Measurements from ENCODE around the gene WASF1.

The WASF1 gene

DNA sequence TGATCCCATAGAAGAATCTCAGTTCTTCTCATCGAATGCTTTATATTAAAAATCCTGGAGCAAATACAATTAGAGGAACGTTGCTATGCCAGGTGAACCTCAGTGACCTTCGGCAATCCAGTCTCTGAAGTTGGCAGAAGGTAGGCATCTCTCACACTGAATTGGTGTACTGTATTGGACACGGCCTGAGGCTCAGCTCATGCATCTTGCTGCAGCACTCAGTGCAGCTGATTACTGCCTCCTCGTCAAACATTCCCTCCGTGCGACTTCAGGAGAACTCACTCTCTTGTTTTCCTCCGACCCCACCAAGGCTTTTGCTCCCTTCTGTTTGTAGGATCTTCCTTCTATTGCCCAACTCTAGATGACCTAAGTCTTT lies 110.9 kb downstream of the WASF1 start:
- DNase-seq (ENCODE audit: low read depth): no peak
- TF ChIP-seq, protein P1, sequence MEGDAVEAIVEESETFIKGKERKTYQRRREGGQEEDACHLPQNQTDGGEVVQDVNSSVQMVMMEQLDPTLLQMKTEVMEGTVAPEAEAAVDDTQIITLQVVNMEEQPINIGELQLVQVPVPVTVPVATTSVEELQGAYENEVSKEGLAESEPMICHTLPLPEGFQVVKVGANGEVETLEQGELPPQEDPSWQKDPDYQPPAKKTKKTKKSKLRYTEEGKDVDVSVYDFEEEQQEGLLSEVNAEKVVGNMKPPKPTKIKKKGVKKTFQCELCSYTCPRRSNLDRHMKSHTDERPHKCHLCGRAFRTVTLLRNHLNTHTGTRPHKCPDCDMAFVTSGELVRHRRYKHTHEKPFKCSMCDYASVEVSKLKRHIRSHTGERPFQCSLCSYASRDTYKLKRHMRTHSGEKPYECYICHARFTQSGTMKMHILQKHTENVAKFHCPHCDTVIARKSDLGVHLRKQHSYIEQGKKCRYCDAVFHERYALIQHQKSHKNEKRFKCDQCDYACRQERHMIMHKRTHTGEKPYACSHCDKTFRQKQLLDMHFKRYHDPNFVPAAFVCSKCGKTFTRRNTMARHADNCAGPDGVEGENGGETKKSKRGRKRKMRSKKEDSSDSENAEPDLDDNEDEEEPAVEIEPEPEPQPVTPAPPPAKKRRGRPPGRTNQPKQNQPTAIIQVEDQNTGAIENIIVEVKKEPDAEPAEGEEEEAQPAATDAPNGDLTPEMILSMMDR (IDR thresholded peaks at IDR 0.05; ENCODE audit: low read depth, low read length, missing control alignments): no peak

DNA sequence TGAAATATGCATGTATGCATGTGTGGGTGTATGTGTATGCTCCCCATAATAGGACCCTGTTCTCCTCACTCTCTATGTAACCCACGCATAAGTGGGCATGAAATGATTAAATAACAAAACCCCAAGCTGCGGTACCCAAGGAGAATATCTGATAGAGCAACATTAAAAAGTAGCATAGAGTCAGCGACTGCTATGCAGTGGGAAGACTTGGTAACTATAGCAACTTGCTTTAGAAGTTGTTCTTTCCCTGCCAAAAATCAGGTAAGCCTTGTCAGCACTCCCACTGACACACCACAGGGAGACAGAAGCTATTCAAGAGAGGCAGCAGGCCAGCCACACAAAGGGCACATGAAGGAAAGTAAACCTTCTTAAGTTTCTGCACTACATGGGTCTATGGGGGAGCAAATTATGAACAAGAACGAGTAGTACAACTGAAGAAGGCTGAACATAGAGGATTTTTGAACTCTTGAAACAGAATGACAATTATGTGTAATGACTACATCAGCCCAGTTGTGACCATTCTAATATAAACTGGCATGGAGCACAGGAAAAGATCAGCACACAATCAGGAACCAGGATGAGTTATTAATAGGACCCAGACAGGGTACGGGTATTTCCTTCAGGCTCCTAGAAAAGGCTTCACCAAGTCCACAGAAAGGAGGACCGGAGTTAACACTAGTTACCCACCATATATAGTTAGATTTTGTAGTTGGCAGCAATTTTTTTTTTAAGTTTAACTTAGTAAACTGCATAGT lies 111.5 kb downstream of the WASF1 start:
- DNase-seq (ENCODE audit: low read depth): no peak
- TF ChIP-seq, protein P1 (IDR thresholded peaks at IDR 0.05; ENCODE audit: low read depth, low read length, missing control alignments): no peak
- no peak overlapping the region for H3K4me3 ChIP-seq (ENCODE audit: low read depth, low read length)

More for the DNA sequence above, 110.9 kb downstream of the WASF1 start:
- H3K4me3 ChIP-seq (ENCODE audit: low read depth, low read length): no peak overlapping the region

DNA sequence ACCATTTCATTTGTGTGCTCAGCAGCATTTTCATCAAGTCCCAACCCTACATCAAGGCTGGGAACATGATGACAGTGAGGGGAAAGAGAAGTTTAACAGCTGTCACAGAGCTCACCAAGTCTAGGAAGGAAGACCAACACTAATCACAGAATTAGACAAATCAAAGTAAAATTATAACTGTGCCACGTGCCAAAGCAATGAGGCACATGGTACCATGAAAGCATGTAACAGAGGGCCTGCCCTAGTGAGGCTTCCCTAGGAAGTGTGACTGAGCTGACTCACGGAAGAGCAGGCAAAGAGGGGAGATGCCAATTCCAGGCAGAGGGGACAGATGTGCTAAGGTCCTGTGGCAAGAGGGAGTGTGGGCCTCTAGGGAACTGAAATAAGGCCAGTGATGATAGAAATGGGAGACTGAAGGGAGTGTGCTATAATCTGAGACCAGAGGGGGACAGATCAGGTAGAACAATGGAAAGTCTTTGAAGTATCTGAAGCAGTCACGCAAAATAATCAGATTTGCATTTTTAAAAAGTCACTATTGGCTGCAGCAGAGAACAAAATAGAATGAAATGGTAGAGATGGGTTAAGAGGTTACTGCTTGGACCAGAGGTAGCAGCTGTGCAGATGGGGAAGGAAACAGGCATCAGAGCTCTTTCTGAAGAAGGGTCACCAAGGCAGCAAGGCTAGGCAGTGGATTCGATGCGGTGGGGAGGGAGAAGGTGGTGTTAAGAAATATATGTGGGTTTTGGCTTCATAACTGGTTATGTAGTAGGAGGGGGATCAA lies 114.5 kb downstream of the WASF1 start:
- H3K4me3 ChIP-seq (ENCODE audit: low read depth, low read length): no peak overlapping the region
- TF ChIP-seq, protein P1 (IDR thresholded peaks at IDR 0.05; ENCODE audit: low read depth, low read length, missing control alignments): no peak
- DNase-seq (ENCODE audit: low read depth): no peak

DNA sequence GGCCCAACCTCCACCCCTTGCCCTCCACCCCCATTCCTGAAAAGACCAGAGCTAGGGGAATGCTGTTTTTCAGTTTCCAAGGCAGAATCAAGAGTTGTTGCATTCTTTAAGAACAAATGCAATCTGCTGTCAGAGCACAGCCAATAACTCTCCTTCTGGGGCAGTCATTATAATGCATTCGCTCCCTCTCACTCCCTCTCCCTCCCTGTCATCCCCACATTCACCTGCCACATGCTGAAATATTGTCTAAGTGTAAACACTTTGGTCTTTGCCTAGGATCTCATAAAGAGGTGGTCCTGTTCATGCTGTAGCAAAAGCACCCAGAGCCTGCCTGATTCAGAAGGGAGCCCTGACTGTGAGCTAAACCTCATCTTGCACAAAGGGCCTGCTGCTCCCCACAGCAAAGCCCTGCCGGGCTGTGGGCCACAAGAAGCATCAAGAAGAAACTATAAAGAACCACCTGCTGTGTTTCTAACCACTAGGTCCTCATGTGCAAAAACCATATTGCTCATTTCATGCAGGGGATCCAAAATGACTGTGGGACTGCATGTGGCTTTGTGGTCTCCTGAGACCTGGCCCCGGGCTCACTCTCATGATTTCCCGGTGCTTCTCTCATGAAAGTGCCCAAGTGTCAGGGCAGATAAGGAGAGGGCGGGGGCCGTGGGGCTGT lies 115.7 kb downstream of the WASF1 start:
- TF ChIP-seq, protein P1 (IDR thresholded peaks at IDR 0.05; ENCODE audit: low read depth, low read length, missing control alignments): no peak
- DNase-seq (ENCODE audit: low read depth): no peak
- H3K4me3 ChIP-seq (ENCODE audit: low read depth, low read length): no peak overlapping the region

DNA sequence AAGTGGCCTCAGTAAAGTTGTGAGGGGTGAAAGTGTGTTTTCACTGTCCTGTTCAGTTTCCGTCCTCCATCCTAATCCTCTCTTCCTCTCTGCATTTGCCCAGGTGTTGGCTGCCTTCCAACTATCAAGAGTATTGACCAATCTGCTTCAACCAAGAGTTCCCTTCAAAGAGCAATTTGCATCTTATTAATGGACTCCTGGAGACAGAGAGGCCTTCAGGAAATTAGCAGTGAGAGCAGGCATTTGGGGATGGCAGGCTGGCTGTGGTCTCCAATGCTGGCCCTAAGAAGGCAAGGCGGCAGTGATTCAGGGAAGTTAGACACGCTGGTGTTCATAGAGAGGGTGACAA lies 124.1 kb downstream of the WASF1 start:
- no peak for DNase-seq (ENCODE audit: low read depth)
- no peak overlapping the region for H3K4me3 ChIP-seq (ENCODE audit: low read depth, low read length)
- TF ChIP-seq, protein P1 (IDR thresholded peaks at IDR 0.05; ENCODE audit: low read depth, low read length, missing control alignments): no peak

DNA sequence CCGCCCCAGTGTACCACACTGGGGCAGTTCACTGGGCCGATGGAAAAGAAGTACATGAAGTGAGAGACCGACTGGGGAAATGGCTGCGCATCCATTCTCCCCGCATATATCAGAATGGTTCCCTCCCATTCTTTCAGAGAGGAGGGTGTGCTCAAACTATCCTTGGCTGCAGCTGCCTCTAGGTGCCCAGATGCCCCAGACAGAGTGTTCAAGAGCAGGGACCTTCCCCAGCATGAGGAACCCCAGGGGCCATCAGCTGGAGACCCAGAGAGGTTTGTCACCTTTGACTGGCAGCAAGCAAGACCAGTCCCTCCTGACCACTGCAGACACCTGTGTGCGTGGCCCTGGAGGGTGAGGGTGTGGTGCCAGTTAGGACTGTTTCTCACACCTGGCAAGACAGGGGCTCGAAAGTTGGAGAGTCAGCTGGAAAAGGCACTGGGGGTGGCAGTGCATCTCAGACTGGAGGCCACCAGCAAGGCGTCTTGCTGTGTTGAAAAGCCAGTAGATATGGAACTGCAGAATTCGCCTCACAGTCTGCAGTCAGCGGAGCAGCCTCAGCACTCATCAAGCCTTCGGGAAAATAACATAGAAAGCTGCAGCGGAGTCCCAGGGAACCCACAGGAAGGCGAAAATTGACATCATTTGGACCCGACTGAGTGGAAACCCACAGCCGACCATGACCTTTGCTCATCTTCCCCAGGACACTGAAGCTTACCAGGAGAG lies 124.6 kb downstream of the WASF1 start:
- TF ChIP-seq, protein P1 (IDR thresholded peaks at IDR 0.05; ENCODE audit: low read depth, low read length, missing control alignments): no peak
- DNase-seq (ENCODE audit: low read depth): no peak
- no peak overlapping the region for H3K4me3 ChIP-seq (ENCODE audit: low read depth, low read length)
